T-helper 9 cell (primary cell): Measurements from ENCODE around the gene MLXIP.
"Not testable (repeated sequence)": the region's sequence is repeated elsewhere in the genome, so short reads cannot be mapped to it uniquely, and the experiment has no call there.

Experiments used
- DNase-seq: peaks from one replicate; pipeline ENCODE4 v3.0.0-alpha.2; 2020
- total RNA-seq, 2 donors: gene quantifications; one replicate each; lab custom pipeline; 2026; lab: John Stamatoyannopoulos, UW

Gene MLXIP
- 63.7 to 118 reads per million in 2 donors for total RNA-seq

DNA sequence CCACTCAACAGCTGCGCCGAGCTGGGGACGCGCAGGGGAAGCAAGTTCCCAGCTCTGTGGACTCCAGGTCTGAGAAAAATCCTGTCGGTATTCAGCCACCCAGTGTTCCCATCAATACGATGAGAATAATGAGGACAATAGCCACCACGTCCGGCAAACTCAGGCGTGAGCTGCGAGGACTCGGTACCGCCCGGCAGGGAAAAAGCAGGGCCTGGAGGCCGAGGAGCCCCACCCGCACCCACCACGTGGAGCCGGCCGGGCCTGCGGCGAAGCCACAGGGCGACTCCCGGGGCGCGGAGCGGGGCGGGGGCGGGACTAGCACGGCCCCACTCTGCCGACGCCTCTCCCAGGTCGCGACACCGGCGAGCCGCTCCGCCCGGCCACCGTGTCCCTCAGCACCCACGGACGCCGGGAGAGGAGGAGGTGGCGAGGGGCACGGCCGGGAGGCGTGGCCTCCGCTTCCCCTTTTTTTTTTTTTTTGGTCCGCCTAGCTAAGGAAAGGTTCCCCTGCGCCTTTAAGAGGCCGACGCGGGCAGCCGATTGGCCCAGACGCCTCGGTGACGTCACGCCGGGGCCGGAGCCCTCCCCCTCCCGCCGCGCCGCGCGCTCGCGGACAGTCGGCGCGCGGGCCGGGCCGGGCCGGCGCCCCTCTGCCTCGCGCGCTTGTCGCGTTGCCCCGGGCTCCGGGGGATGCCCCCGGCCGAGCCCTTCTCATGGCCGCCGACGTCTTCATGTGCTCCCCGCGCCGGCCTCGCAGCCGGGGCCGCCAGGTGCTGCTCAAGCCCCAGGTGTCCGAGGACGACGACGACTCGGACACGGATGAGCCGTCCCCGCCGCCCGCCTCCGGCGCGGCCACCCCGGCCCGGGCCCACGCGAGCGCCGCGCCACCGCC, at the start of gene MLXIP:
Gene MLXIP, plus strand, starts transcription at position 616 of the 892 bp plus-strand sequence. Its CDS starts 98 bp downstream, at position 714.
- DNase-seq: peak; percentile 85

GRCh38 chr12:122028905-122029560, 49.5 kb upstream of the MLXIP start:
- no peak for DNase-seq

DNA sequence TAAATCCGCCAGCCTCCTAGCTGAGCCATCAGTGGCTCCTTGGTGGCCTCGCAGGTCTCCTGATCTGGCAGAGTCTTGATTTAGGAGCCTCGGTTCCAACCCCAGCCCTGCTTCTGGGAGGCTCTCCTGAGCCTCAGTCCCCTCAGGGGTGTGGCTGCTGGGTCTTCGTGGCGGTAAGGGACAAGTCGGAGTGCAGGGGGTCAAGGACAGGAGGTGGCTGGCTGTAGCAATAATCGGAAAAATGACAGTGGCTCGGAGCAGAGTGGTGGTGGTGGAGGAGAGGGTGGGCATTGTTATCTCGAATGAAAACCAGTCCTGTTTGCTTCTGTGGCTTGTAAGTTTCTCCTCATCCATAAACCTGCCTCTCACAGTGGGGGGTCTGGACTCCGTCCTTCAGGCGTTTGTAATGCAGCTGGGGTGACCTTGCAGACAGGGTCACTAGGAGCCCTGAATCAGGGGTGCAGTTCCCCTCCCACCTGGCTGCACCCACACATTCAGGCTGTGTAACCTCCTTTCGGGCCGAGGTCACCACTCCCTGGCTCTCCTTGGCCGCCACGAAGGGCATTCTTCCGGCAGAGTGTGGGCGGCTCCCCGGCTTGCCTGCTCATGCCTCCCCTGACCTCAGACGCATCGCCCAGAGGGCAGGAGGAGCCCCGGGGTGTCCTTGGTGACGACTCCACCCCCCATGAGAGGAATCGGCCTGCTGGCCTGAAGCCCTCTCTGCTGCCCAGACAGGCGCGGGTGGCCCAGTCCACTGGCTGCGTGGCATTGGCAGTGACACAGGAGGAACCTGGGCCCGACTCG, 48.7 kb upstream of the MLXIP start:
- no peak for DNase-seq

GRCh38 chr12:122030424-122031035, 48.0 kb upstream of the MLXIP start:
- DNase-seq: no peak

- DNase-seq: peak; percentile 33
Measured at GRCh38 chr12:122031342-122032216, 47.0 kb upstream of the MLXIP start.

- DNase-seq: no peak
Measured at GRCh38 chr12:122032580-122032979, 46.0 kb upstream of the MLXIP start.

GRCh38 chr12:122035292-122035691, 43.3 kb upstream of the MLXIP start:
- no peak for DNase-seq

DNA sequence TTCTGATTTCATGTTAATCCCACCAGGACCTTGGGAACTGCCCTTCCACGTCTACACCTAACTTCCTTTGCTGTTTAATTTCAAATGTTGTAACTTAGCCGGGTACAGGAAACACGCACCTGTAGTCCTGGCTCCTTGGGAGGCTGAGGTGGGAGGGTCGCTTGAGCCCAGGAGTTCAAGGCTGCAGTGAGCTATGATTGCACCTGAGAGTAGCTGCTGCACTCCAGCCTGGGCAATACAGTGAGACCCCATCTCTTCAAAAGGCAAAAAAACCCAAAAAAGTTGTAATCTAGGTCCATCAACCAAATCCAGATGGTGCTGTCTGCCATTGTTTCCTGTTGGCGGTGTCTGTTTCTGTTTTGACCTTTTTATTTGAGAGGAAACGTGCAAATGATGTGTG, 42.4 kb upstream of the MLXIP start:
- DNase-seq: no peak

DNA sequence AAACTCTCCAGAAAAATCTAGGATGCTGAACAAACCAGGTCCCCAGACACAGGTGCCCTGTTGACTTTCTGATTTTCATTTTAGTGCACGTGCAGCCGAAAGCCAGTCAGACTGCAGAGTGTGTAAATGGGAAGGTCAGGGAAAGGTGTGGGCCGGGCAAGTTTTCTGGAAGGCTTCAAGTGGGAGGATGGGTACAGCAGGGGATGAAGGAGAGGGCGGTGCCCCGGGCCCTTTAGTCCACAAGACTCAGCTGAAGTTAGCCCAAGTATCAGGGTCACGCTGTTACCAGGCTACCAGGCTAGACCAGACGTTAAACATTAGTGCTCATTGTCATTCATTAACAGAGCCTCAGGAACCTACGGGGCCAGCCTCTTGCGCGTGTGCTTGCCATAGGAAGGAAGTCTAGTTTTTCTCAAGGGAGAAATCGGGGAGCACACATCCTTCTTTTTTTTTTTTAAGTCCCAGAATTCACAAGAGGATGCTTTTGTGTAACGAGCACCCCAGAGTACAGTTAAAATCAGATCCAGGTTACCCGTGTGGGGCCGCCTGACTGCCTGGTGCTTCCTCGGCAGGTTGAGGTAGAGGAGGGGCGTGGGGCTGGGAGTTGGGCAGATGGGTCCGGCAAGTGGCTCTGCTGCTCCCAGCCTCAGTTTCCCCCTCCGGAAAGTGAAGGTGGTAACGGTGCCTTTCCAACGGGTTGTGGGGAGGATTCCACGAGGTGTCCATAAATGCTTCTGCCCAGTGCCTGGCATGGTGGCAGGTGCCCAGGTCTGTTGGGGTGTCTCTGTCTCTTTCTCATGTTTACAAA, 37.8 kb upstream of the MLXIP start:
- DNase-seq: no peak

DNA sequence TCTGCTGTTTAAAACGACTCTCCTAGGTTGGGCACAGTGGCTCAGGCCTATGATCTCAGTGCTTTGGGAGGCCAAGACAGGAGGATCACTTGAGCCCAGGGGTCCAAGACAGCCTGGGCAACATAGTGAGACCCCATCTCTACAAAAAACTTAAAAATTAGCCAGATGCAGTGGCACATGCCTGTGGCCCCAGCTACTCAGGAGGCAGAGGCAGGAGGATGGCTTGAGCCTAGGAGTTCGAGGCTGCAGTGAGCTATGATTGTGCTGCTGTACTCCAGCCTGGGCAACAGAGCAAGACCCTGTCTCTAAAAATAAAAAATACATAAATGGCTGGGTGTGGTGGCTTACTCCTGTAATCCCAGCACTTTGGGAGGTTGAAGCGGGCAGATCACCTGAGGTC, 37.1 kb upstream of the MLXIP start:
- not testable (repeated sequence) for DNase-seq

GRCh38 chr12:122042910-122043309, 35.6 kb upstream of the MLXIP start:
- no peak for DNase-seq

- no peak for DNase-seq
Measured at GRCh38 chr12:122043476-122043875, 35.1 kb upstream of the MLXIP start.

DNA sequence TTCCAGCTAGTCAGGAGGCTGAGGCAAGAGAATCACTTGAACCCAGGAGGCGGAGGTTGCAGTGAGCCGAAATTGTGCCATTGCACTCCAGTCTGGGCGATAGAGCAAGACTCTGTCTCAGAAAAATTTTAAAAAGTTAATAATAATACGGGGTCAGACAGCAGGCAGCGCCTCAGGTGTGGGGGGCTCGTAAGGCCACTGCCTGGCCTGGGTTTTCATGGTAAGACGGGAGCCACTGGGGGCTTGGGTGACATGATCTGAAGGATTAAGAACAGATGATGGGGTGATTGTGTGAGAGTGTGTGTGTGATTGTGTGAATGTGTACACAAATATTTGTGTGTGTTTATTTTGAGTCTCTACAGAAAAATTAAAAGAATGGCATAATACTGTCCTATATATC, 33.3 kb upstream of the MLXIP start:
- DNase-seq: no peak

GRCh38 chr12:122046145-122046544, 32.4 kb upstream of the MLXIP start:
- DNase-seq: no peak

DNA sequence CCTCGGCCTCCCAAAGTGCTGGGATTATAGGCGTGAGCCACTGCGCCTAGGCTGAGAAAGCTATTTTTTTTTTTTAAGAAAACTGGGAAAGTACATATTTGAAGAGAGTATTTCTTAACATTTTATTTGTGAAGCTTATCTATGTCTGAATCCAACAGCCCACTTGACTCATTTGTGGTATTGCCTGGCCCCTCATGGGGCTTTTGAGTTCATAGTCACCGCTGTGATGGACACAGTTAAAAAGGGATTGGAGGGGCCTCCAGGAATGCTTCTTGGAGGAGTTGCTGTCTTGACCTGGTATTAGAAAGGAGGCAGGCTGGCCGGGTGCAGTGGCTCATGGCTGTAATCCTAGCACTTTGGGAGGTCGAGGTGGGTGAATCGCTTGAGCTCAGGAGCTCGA, 30.4 kb upstream of the MLXIP start:
- DNase-seq: no peak

DNA sequence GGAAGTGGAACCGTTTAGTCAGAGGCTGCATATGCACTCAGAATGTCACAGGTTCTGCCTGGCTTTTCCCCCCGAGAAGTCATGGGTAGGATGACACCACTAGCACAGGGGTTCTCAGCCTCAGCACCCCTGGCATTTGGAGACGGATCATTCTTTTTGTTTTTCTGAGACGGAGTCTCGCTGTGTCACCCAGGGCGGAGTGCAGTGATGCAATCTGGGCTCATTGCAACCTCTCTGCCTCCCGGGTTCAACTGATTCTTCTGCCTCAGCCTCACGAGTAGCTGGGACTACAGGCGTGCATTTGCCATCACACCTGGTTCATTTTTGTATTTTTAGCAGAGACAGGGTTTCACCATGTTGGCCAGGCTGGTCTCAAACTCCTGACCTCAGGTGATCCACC, 28.7 kb upstream of the MLXIP start:
- no peak for DNase-seq

DNA sequence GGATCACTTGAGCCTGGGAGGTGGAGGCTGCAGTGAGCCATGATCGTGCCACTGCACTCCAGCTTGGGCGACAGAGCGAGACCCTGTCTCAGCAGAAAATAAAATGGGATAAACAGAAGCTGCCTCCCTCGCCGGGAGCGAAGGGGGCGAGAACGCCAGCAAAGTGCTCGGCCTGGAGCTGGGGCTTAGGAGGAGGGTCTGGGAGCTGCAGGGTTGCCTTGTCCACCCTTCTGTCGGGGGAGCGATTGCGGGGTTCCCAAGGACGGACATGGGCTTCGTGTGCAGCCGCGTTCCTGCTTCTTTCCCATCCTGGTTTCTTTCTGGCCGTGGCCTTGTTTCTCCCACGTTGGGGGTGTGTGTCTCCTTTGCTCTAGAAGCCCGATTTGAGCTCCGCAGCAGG, 27.9 kb upstream of the MLXIP start:
- no peak for DNase-seq

GRCh38 chr12:122051231-122051876, 27.2 kb upstream of the MLXIP start:
- no peak for DNase-seq

GRCh38 chr12:122052285-122052684, 26.3 kb upstream of the MLXIP start:
- DNase-seq: no peak

- no peak for DNase-seq
Measured at GRCh38 chr12:122054842-122055520, 23.6 kb upstream of the MLXIP start.
